Esophagus muscularis mucosa (tissue), 4 donors: Measurements from ENCODE around the gene BCHE.

Experiments
- CTCF ChIP-seq, 3 experiments: fragments of 200-600 bp in 2 of 3; fragments of 450-650 bp in 1 of 3; sonication (generic) in 2 of 3; IDR thresholded peaks; one replicate each; pipeline ENCODE4 v1.5.1; 2017 to 2019; ENCODE audit warnings: antibody characterized with exemption in 3 of 3, mild to moderate bottlenecking in 2 of 3, moderate library complexity in 1 of 3
- EP300 ChIP-seq: sonication (generic); formaldehyde crosslinking; IDR thresholded peaks from one replicate; pipeline ENCODE4 v1.6.1; 2017; ENCODE audit warnings: antibody characterized with exemption
- POLR2A ChIP-seq: fragments of 450-650 bp; IDR thresholded peaks from one replicate; pipeline ENCODE4 v1.6.1; 2017; ENCODE audit warnings: antibody characterized with exemption, moderate library complexity, mild to moderate bottlenecking, low read depth
- POLR2AphosphoS5 ChIP-seq, 2 donors: sonication (generic); formaldehyde crosslinking; IDR thresholded peaks; one replicate each; pipeline ENCODE4 v1.6.1; 2017; ENCODE audit warnings: antibody characterized with exemption in 2 of 2

DNA sequence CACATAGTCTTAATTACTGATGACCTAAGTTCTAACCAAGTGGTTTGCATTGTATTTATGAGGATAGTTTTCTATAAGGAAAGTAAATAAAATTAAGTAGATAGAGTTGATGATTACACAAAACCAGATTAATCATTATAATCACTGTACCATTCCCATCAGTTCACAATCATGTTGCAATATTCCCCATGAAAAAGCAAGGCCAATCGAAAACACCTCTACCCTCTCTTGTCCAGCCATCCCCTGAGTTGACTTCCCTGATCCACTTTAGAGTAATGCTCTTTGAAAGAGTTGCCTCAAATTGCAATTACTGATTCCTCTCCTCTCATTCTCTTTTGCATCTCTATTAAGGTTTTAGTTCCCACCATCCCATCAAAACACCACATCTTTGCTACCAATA, 21.0 kb downstream of the BCHE start:
- TF ChIP-seq POLR2A (no peak), CTCF (IDR thresholded peaks at IDR 0.05) (no peak), EP300 (no peak), POLR2AphosphoS5 (IDR thresholded peaks at IDR 0.05) (no peak)
